ENCODE results near the gene AK9.

Gene AK9

GRCh38 chr6:109446072-109446471 lies 244.9 kb downstream of the AK9 start:
- Histone ChIP-seq H3K9me2 (replicated peaks; ENCODE audit: low read depth, low read length) (no peaks in the 10 kb centered on the region), H3K79me2 (ENCODE audit: insufficient read depth, low read length) (peaks cover 34% of the 10 kb centered on the region), H3K4me2 (ENCODE audit: low read depth, low read length, poor library complexity, severe bottlenecking) (no peak overlapping the region), H3K4me3 (ENCODE audit: low read length, poor library complexity, severe bottlenecking) (no peak overlapping the region), H3K36me3 (ENCODE audit: insufficient read depth, low read length) (peaks cover 35% of the 10 kb centered on the region; the same call in 1 of the 2 replicates), H4K20me1 (ENCODE audit: insufficient read depth, low read length, poor library complexity, severe bottlenecking) (peaks cover 5% of the 10 kb centered on the region), H2AFZ (ENCODE audit: low read length) (no peak overlapping the region), H3K9ac (ENCODE audit: low read depth, low read length, poor library complexity, severe bottlenecking) (no peak overlapping the region), H3K27me3 (ENCODE audit: insufficient read depth, low read length, poor library complexity, severe bottlenecking) (no peaks in the 10 kb centered on the region), H3K9me3 (ENCODE audit: insufficient read depth, low read depth, low read length) (no peaks in the 10 kb centered on the region), H3F3A (ENCODE audit: low read depth) (no peaks in the 10 kb centered on the region), H3K4me1 (ENCODE audit: insufficient read depth, low read length, poor library complexity, severe bottlenecking) (peaks cover 50% of the 10 kb centered on the region)
- TF ChIP-seq CTCF (conservative IDR thresholded peaks at IDR 0.05; ENCODE audit: low read length) (no peak), EZH2phosphoT487 (IDR thresholded peaks at IDR 0.05; ENCODE audit: borderline replicate concordance) (no peak)

- no peaks in the 10 kb centered on the region for H3K9me2 ChIP-seq (replicated peaks; ENCODE audit: low read depth, low read length)
- peak; percentile 34 for TF ChIP-seq CTCF (conservative IDR thresholded peaks at IDR 0.05; ENCODE audit: low read length)
- TF ChIP-seq EZH2phosphoT487 (IDR thresholded peaks at IDR 0.05; ENCODE audit: borderline replicate concordance) = no peak
- peaks cover 45% of the 10 kb centered on the region for H3K4me1 ChIP-seq (ENCODE audit: insufficient read depth, low read length, poor library complexity, severe bottlenecking)
- no peak overlapping the region for H2AFZ ChIP-seq (ENCODE audit: low read length)
- H3K36me3 ChIP-seq (ENCODE audit: insufficient read depth, low read length) = peaks cover 35% of the 10 kb centered on the region; the same call in 1 of the 2 replicates
- no peaks in the 10 kb centered on the region for H3K9me3 ChIP-seq (ENCODE audit: insufficient read depth, low read depth, low read length)
- no peaks in the 10 kb centered on the region for H3F3A ChIP-seq (ENCODE audit: low read depth)
- H3K4me3 ChIP-seq (ENCODE audit: low read length, poor library complexity, severe bottlenecking) = no peak overlapping the region
- H3K79me2 ChIP-seq (ENCODE audit: insufficient read depth, low read length) = peaks cover 32% of the 10 kb centered on the region
- H3K4me2 ChIP-seq (ENCODE audit: low read depth, low read length, poor library complexity, severe bottlenecking) = no peak overlapping the region
- H3K27me3 ChIP-seq (ENCODE audit: insufficient read depth, low read length, poor library complexity, severe bottlenecking) = no peaks in the 10 kb centered on the region
- peaks cover 5% of the 10 kb centered on the region for H4K20me1 ChIP-seq (ENCODE audit: insufficient read depth, low read length, poor library complexity, severe bottlenecking)
- no peak overlapping the region for H3K9ac ChIP-seq (ENCODE audit: low read depth, low read length, poor library complexity, severe bottlenecking)
Measured at GRCh38 chr6:109445382-109445781, 245.6 kb downstream of the AK9 start.

GRCh38 chr6:109443425-109443950 lies 247.5 kb downstream of the AK9 start:
- Histone ChIP-seq H3K4me2 (ENCODE audit: low read depth, low read length, poor library complexity, severe bottlenecking) (no peak overlapping the region), H3K9me2 (replicated peaks; ENCODE audit: low read depth, low read length) (no peaks in the 10 kb centered on the region), H4K20me1 (ENCODE audit: insufficient read depth, low read length, poor library complexity, severe bottlenecking) (peaks cover 5% of the 10 kb centered on the region), H3K36me3 (ENCODE audit: insufficient read depth, low read length) (peaks cover 35% of the 10 kb centered on the region; the same call in 1 of the 2 replicates), H3K27me3 (ENCODE audit: insufficient read depth, low read length, poor library complexity, severe bottlenecking) (no peaks in the 10 kb centered on the region), H3K4me3 (ENCODE audit: low read length, poor library complexity, severe bottlenecking) (no peak overlapping the region), H3K79me2 (ENCODE audit: insufficient read depth, low read length) (peaks cover 24% of the 10 kb centered on the region), H3F3A (ENCODE audit: low read depth) (no peaks in the 10 kb centered on the region), H3K9ac (ENCODE audit: low read depth, low read length, poor library complexity, severe bottlenecking) (peak overlapping the region; percentile 6), H3K4me1 (ENCODE audit: insufficient read depth, low read length, poor library complexity, severe bottlenecking) (peaks cover 33% of the 10 kb centered on the region), H2AFZ (ENCODE audit: low read length) (no peak overlapping the region), H3K9me3 (ENCODE audit: insufficient read depth, low read depth, low read length) (no peaks in the 10 kb centered on the region)
- TF ChIP-seq EZH2phosphoT487 (IDR thresholded peaks at IDR 0.05; ENCODE audit: borderline replicate concordance) = no peak
- no peak for TF ChIP-seq CTCF (conservative IDR thresholded peaks at IDR 0.05; ENCODE audit: low read length)
